Nephron (organoid): Measurements from ENCODE around the gene LEF1.

Experiments
- H3K27ac Mint-ChIP-seq, 3 experiments: 2 replicates each; pipeline ENCODE4 v1.8.0; 2020; ENCODE audit warnings: mixed read lengths in 3 of 3, mild to moderate bottlenecking in 2 of 3, moderate library complexity in 1 of 3
- H3K27me3 Mint-ChIP-seq: 2 replicates; pipeline ENCODE4 v1.8.0; 2021; ENCODE audit warnings: low read depth, mild to moderate bottlenecking, moderate library complexity, mixed read lengths
- H3K36me3 Mint-ChIP-seq: 2 replicates; pipeline ENCODE4 v1.8.0; 2020; ENCODE audit warnings: low read depth, mixed read lengths
- H3K4me1 Mint-ChIP-seq: 2 replicates; pipeline ENCODE4 v1.8.0; 2020; ENCODE audit warnings: mixed read lengths
- H3K4me3 Mint-ChIP-seq, 3 experiments: 2 replicates each; pipeline ENCODE4 v1.8.0; 2020; ENCODE audit warnings: mild to moderate bottlenecking in 3 of 3, mixed read lengths in 3 of 3, moderate library complexity in 2 of 3
- H3K9me3 Mint-ChIP-seq: 2 replicates; pipeline ENCODE4 v1.8.0; 2020; ENCODE audit warnings: mixed read lengths
- CTCF ChIP-seq, 3 experiments: fragments of 200-600 bp; sonication (generic); IDR thresholded peaks; one replicate each; pipeline ENCODE4 v1.5.0; 2021; ENCODE audit warnings: antibody characterized with exemption in 3 of 3; ENCODE audit not compliant: unreplicated experiment in 3 of 3

Gene LEF1

GRCh38 chr4:108099838-108100237 is 68.9 kb downstream of the LEF1 start:
- Mint-ChIP-seq H3K27ac (no peak overlapping the region), H3K4me1 (no peaks in the 10 kb centered on the region), H3K27me3 (no peaks in the 10 kb centered on the region), H3K9me3 (no peaks in the 10 kb centered on the region), H3K4me3 (no peak overlapping the region), H3K36me3 (no peaks in the 10 kb centered on the region)
- no peak for TF ChIP-seq CTCF (IDR thresholded peaks at IDR 0.05; ENCODE audit: unreplicated experiment in 3 of 3)

- Mint-ChIP-seq H3K9me3 (no peaks in the 10 kb centered on the region), H3K4me3 (no peak overlapping the region), H3K27me3 (no peaks in the 10 kb centered on the region), H3K27ac (no peak overlapping the region), H3K36me3 (no peaks in the 10 kb centered on the region), H3K4me1 (no peaks in the 10 kb centered on the region)
- no peak for TF ChIP-seq CTCF (IDR thresholded peaks at IDR 0.05; ENCODE audit: unreplicated experiment in 3 of 3)
Observed at GRCh38 chr4:108097990-108098553, 70.7 kb downstream of the LEF1 start.

- no peaks in the 10 kb centered on the region for H3K9me3 Mint-ChIP-seq
- no peaks in the 10 kb centered on the region for H3K4me1 Mint-ChIP-seq
Observed at GRCh38 chr4:108094923-108095482, 73.7 kb downstream of the LEF1 start.

GRCh38 chr4:108094131-108094530 is 74.6 kb downstream of the LEF1 start:
- no peaks in the 10 kb centered on the region for H3K27me3 Mint-ChIP-seq
- no peak overlapping the region for H3K27ac Mint-ChIP-seq
- no peak for TF ChIP-seq CTCF (IDR thresholded peaks at IDR 0.05; ENCODE audit: unreplicated experiment in 3 of 3)
- H3K4me1 Mint-ChIP-seq: no peaks in the 10 kb centered on the region
- no peaks in the 10 kb centered on the region for H3K9me3 Mint-ChIP-seq
- H3K4me3 Mint-ChIP-seq: no peak overlapping the region
- H3K36me3 Mint-ChIP-seq: peaks cover 5% of the 10 kb centered on the region

More at GRCh38 chr4:108094923-108095482, 73.7 kb downstream of the LEF1 start:
- no peaks in the 10 kb centered on the region for H3K27me3 Mint-ChIP-seq
- H3K27ac Mint-ChIP-seq: no peak overlapping the region
- H3K4me3 Mint-ChIP-seq: no peak overlapping the region
- no peak for TF ChIP-seq CTCF (IDR thresholded peaks at IDR 0.05; ENCODE audit: unreplicated experiment in 3 of 3)
- no peaks in the 10 kb centered on the region for H3K36me3 Mint-ChIP-seq

- Mint-ChIP-seq H3K27me3 (no peaks in the 10 kb centered on the region), H3K4me1 (no peaks in the 10 kb centered on the region), H3K27ac (no peak overlapping the region), H3K4me3 (no peak overlapping the region), H3K36me3 (peaks cover 13% of the 10 kb centered on the region), H3K9me3 (no peaks in the 10 kb centered on the region)
- TF ChIP-seq CTCF (IDR thresholded peaks at IDR 0.05; ENCODE audit: unreplicated experiment in 3 of 3): no peak
Observed at GRCh38 chr4:108092288-108092687, 76.4 kb downstream of the LEF1 start.
